ENCODE results near the gene DHRSX. TPM values are rescaled to one million over a fixed set of nuclear protein-coding genes. Genes with fewer than 3 reads are reported as not detected.

DHRSX gene
- total and polyA plus RNA-seq, 9 of the 15 experiments (the other 6 are each of a cell fraction or from before 2014, with no cell fraction given): 0.59 to 11.0 (median 6.2) TPM

- Histone ChIP-seq H3K79me2 (ENCODE audit: control insufficient read depth, insufficient read depth, low read length) (no peaks in the 10 kb centered on the region), H3K4me1 (replicated peaks in 1 of 2; ENCODE audit: control insufficient read depth in 2 of 2, insufficient read depth in 2 of 2, low read length in 2 of 2) (peaks cover 0 to 8% of the 10 kb centered on the region in 2 experiments; a peak in 2 of 5 replicates), H3K27ac (ENCODE audit: extremely low read depth, low read depth, low read length) (no peak overlapping the region), H2AFZ (ENCODE audit: low read depth, low read length) (no peak overlapping the region), H3K9me3 (replicated peaks; ENCODE audit: control insufficient read depth, insufficient read depth, low read depth, low read length) (no peaks in the 10 kb centered on the region), H3K36me3 (ENCODE audit: control insufficient read depth, insufficient read depth, low read length) (no peaks in the 10 kb centered on the region), H3K9ac (ENCODE audit: insufficient read depth in 1 of 2, low read depth in 2 of 2, low read length in 2 of 2) (no peak overlapping the region), H3K4me2 (ENCODE audit: insufficient read depth, low read length) (no peak overlapping the region), H3K4me3 (no peak overlapping the region), H3K9me1 (ENCODE audit: control insufficient read depth, insufficient read depth, low read length) (no peaks in the 10 kb centered on the region), H3K27me3 (ENCODE audit: control insufficient read depth in 2 of 2, insufficient read depth in 2 of 2, low read length in 2 of 2) (no peaks in the 10 kb centered on the region), H4K20me1 (replicated peaks; ENCODE audit: control insufficient read depth, insufficient read depth, low read length) (no peaks in the 10 kb centered on the region)
- FAIRE-seq (no peak), ATAC-seq (no peak), DNase-seq (ENCODE audit: extremely low read depth in 1 of 4, low spot score in 3 of 4) (no peak)
- in situ Hi-C loops (cut with MboI) (loop anchor here (25.0 kb wide), 1 partner anchor 325 kb away; no protein-coding TSS in a partner anchor), intact Hi-C loops (cut with micrococcal nuclease) (no loop called here)
- no TSS peak for BruUV-seq (replicated peaks)
- WGBS (ENCODE audit: insufficient coverage, low coverage, missing lambda C conversion rate): 82% methylated on average over 16 of the region's 20 CpGs
- ChIA-PET POLR2A (no interaction called here), CTCF (ENCODE audit: low intra/inter-chr PET ratio) (no interaction called here)
- TF ChIP-seq RNF2 (IDR thresholded peaks at IDR 0.05) (no peak), KAT8 (IDR thresholded peaks at IDR 0.05; ENCODE audit: low read depth) (no peak), ZFP30 (CRISPR knock-in tag; IDR thresholded peaks at IDR 0.05; ENCODE audit: borderline replicate concordance) (no peak), RBFOX2 (IDR thresholded peaks at IDR 0.05; ENCODE audit: low read depth, low read length) (no peak), HEY1 (CRISPR knock-in tag; IDR thresholded peaks at IDR 0.05; ENCODE audit: borderline replicate concordance) (no peak), STAT5A (IDR thresholded peaks at IDR 0.05; ENCODE audit: borderline replicate concordance, low read length) (no peak), HNRNPK (IDR thresholded peaks at IDR 0.05; ENCODE audit: low read depth, low read length, poor library complexity, severe bottlenecking) (no peak), RHOXF2B (CRISPR knock-in tag; conservative IDR thresholded peaks at IDR 0.05) (no peak), ZNF444 (CRISPR knock-in tag; IDR thresholded peaks at IDR 0.05) (no peak), TBP (optimal IDR thresholded peaks at IDR 0.05; ENCODE audit: low read depth, low read length) (no peak), PTTG1 (tag; IDR thresholded peaks at IDR 0.05; ENCODE audit: low read depth) (no peak), MAFG (tag; conservative IDR thresholded peaks at IDR 0.05) (no peak), ZNF384 (IDR thresholded peaks at IDR 0.05; ENCODE audit: low read depth, low read length) (no peak)
- TF ChIP-seq, protein P1, sequence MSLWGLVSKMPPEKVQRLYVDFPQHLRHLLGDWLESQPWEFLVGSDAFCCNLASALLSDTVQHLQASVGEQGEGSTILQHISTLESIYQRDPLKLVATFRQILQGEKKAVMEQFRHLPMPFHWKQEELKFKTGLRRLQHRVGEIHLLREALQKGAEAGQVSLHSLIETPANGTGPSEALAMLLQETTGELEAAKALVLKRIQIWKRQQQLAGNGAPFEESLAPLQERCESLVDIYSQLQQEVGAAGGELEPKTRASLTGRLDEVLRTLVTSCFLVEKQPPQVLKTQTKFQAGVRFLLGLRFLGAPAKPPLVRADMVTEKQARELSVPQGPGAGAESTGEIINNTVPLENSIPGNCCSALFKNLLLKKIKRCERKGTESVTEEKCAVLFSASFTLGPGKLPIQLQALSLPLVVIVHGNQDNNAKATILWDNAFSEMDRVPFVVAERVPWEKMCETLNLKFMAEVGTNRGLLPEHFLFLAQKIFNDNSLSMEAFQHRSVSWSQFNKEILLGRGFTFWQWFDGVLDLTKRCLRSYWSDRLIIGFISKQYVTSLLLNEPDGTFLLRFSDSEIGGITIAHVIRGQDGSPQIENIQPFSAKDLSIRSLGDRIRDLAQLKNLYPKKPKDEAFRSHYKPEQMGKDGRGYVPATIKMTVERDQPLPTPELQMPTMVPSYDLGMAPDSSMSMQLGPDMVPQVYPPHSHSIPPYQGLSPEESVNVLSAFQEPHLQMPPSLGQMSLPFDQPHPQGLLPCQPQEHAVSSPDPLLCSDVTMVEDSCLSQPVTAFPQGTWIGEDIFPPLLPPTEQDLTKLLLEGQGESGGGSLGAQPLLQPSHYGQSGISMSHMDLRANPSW (CRISPR knock-in tag; IDR thresholded peaks at IDR 0.05): no peak
- TF ChIP-seq, protein P2, sequence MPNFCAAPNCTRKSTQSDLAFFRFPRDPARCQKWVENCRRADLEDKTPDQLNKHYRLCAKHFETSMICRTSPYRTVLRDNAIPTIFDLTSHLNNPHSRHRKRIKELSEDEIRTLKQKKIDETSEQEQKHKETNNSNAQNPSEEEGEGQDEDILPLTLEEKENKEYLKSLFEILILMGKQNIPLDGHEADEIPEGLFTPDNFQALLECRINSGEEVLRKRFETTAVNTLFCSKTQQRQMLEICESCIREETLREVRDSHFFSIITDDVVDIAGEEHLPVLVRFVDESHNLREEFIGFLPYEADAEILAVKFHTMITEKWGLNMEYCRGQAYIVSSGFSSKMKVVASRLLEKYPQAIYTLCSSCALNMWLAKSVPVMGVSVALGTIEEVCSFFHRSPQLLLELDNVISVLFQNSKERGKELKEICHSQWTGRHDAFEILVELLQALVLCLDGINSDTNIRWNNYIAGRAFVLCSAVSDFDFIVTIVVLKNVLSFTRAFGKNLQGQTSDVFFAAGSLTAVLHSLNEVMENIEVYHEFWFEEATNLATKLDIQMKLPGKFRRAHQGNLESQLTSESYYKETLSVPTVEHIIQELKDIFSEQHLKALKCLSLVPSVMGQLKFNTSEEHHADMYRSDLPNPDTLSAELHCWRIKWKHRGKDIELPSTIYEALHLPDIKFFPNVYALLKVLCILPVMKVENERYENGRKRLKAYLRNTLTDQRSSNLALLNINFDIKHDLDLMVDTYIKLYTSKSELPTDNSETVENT (CRISPR knock-in tag; IDR thresholded peaks at IDR 0.05): no peak
- TF ChIP-seq, protein P3, sequence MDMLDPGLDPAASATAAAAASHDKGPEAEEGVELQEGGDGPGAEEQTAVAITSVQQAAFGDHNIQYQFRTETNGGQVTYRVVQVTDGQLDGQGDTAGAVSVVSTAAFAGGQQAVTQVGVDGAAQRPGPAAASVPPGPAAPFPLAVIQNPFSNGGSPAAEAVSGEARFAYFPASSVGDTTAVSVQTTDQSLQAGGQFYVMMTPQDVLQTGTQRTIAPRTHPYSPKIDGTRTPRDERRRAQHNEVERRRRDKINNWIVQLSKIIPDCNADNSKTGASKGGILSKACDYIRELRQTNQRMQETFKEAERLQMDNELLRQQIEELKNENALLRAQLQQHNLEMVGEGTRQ (CRISPR knock-in tag; IDR thresholded peaks at IDR 0.05): no peak
Observed at GRCh38 chrX:2261831-2262667, 238.7 kb downstream of the DHRSX start.
